Right lung (tissue), 5 donors: ENCODE results near the gene CCDC9B. TPM values are rescaled to one million over a fixed set of nuclear protein-coding genes. Genes with fewer than 3 reads are reported as not detected.

Experiments
- DNase-seq, 2 donors: peaks; one replicate each; pipeline ENCODE4 v3.0.0-alpha.2; 2013
- polyA plus RNA-seq, 5 donors: library from polyadenylated mRNA; unstranded; fragments of 120-200 nt; gene quantifications; one replicate each; pipeline versions ENCODE4 v1.2.1 to v1.2.3, GENCODE V29; 2013; ENCODE audit warnings: inconsistent platforms in 1 of 5, low replicate concordance in 1 of 5; ENCODE audit not compliant: insufficient read length in 5 of 5, insufficient read depth in 1 of 5

CCDC9B gene
- polyA plus RNA-seq, 5 donors, result 5.1 to 9.7 (median 6.2) TPM

DNA sequence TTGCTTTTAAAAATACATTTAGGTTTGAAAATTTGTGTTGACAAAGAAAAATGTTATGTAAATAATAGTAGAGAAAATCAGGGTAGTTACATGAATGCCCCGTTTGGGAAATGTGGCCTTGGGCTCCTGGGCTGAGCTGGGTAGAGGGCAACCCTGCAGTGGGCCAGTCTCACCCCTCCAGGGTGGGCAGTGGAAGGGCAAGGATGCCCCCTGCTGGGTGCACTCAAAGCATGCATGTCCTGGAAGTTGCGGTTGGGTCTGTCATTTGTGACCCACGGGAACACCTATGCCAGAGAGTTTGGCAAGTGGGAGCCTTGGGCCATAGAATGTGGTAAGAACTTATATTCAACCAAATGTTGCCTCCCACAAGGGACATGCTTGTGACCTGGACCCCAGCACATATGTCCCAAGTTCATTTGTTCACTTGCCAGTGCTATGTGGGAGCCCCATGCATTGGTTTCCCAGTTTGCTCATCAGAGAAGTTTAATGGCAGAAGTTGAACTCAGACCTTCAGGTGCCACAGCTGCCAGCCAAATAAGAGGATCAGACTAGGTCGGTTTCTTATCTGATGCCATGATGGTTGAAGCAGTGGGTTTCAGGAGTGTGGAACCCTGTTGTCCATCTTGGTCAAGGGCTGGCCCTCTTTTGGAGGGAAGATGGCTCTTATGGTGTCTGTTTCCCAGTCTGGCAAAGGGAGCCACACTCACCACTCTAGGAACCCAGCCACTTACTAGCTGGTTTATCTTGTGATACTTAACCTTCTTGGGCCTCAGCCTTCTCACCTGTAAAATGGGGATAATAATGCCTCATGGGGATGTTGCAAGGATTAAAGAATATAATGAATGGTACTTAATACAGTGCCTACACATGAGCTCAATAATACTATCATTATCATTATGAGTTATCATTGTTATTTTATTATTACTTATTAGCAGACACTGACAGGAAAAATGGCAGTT, 30.5 kb downstream of the CCDC9B start:
- peak in 1 of 2 donors; percentile 37 for DNase-seq

DNA sequence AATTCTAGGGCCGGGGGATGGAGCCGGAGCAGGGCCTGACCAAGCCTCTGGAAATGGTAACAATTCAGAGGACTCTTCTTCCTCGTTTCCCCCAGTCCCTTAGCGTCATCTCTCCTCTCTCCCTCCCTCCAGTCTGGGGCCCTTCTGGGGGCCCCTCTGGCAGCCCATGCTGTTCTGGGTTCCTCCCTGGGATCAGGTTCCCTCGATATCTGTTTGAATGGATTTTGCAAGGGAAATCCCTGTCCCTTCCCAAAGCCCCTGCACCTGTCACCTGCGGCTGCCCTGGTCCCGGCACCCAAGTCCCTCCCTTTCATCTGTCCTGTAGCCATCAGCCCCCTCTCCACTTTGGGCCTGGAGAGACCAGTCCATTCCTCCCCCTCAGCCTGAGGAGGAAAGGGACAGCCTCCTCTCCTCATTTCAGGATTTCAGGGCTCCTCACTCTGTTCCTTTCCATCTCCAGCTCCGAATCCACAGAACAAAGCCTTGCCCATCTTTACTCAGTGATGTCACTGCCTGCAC, 31.3 kb downstream of the CCDC9B start:
- DNase-seq, result no peak

DNA sequence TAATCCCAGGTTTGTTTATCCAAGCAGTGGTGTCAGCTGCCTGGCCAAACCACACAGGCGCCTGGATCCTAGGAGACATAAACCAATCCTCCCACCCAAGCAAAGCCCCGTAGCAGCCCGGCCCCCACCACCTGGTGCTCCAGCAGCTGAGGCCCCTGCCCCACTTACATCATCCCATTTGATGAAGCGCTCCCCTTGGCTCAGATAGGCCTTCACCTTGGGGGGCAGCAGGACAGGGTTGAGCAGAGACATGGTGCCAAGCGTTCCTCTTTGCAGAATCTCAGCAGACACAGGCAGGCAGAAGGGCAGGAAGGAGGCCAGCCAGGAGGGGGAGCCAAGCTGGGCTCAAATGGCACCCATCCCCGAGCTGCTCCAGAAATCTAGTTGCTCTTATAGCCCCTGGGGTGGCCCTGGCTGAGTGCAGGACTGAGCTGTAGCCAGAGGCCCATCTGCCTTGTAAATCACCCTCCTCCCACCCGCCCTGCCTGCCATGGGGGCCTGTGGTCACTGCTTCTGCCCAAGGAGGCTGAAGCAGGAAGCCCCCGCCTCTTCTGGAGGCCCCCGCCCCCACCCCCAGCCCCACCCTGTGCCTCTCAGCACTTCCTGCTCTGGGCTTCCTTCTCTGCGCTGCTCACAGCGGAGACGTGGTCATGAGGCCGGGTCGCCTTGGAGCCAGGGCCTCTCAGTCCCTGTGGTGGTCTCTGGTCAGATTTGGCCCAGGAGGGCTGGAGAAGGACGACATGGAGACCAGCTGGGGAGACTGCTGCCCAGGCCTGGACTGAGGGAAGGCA, 33.1 kb downstream of the CCDC9B start, which contains the start of gene PLCB2:
TSS of gene PLCB2 (minus strand) at position 515 of the 791 bp plus-strand sequence. CDS start at position 252, 263 bp downstream.
- no peak for DNase-seq

DNA sequence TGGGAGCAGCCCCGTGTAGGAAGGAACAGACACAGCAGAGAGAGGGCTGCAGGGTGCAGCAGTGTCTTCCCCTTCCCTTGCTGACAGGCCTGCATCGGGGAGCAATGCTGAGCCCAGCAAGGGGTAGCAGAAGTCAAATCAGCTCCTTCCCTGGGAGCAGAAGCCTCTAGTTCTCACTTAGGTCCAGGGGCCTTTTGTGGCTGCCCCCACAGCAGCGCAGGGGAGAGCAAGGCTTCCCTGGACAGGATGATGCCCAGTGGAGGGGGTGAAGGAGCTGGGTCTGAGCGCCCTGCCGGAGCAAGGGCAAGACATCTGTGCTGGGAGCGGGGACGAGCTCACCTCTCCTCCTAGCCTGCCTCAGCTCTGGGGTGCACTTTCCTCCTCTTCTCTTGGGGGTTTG, 33.8 kb downstream of the CCDC9B start:
- DNase-seq, result no peak

DNA sequence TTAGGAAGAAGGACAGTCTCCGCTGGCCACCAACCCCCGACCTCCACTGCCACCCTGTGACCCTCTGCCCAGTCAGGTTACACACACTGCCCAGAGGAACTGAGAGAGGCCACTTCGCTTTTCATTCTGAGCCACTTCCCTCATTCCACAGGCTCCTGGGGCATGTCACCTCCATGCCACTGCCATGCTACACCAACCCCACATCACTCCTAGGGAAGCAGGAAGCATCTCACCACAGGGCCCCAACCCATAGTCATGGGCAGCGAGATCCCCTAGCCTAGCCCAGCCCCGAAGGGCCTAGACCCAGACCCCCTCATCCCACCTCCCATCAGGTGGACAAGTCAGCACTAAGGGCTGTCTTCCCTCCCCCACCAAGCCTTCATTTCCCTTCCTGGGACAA, 34.4 kb downstream of the CCDC9B start:
- DNase-seq, result no peak

DNA sequence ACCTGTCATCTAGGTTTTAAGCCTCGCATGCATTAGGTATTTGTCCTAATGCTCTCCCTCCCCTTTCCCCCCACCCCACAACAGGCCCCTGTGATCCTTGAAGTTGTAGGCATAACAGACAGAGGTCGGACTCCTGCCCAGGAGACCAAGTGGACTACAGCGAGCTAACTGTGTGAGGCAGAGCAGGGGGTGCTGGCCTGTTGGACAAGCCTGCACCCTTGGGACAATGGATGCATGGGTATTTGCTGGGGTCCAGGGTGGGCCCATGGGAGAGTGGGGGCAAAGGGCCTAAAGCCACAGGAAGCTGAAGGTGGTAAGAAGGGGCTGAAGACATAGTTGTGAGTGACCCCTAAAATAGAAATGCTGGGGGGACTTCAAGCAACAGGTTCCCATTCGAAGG, 35.5 kb downstream of the CCDC9B start:
- DNase-seq, result no peak

DNA sequence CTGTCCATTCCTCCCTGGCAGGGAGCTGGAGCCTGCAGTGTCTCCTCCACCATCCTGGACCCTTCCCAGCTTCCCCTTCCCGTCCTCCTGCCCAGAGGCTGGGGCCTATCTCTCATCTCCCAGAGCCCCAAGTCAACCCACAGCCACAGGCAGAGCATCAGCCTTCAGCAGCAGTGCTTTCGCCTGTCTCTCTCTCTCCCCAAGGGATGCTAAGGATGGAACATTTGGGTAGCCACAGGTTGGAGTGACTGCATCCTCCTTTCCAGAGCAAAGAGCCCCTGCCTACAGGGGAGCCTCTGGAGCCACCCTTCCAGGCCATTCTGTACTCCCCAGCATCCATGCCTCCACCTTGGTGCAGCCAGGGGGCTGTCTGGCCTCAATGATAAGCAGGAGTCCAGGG, 37.2 kb downstream of the CCDC9B start:
- no peak for DNase-seq

DNA sequence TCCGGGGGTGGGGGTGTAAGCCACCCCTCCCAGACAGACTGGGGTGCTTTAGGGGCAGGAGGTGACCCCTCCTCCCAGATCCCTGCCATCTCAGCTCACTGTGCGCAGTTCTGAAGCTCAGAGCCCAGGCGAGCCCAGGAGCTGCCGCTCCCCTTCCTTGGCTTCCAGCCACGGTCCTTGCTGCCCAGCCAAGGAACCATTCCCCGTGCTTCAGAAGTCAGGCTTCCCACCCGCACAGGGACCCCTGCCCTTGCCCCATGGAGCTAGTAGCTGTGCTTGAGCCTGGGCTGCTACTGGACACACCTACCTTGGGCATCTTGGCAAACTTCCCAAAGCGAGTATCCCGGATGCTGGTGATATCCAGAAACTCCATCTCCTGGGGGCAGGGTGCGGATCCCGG, 37.8 kb downstream of the CCDC9B start:
- DNase-seq, result no peak

DNA sequence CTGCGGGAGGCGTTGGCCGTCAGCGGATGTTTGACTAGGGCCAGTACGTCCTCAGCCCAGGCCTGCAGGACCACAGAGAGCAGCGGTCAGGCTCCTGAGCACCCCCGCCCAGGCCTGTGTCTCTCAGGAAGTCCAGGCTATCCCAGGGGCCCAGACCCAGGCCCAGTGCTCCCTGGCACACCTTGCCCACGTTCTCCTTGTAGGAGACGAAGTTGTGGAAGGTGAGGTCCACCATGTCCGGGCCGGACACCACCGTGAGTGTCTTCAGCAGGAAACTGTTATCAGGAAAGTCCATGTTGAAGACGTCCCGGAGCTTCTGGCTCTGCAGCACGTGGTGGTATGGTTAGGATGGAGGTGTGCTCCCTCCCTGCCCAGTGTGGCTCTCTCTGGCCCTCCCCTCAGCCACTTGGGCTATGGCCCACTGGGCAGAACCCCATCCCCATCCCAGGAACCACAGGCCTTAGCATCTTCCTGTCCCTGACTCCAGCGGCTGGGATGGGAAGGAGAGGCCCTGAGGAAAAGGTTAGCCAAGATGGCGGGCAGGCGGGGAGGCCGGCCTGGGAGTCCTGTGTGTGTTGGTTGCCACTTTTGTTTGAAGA, 38.4 kb downstream of the CCDC9B start:
- DNase-seq, result no peak

DNA sequence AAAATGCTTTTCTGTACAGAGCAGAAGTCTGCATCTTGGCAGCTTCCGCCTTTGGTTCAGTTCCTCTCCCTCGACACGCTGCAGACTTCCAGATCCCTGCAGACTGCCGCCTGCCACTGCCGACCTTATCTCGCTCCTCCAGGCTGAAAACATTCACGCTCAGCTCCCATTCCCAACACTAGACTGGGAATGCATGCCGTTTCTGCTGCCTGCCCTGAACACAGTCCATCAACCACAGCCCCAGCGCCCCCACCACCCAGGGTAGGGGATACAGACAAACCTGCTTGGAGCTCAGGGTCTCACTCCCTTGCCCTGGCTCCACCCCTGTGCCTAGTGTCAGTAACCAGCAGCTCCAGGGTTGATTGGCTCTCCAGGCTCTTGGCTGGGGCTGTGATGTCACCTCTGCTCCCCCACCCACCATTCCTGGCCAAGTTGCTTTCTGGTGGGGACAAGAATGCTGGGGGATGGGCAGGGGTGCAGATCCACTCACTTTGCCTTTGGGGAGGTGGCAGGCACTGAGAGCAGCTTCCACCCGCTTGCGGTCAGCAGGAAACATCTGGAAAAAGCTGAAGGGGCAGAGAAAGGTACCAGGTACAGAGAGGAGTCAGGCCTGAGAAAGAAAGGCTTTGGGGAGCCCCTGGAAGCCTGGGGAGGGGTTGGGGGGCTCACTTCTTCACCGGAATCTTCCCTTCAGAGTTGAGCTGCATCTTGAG, 39.1 kb downstream of the CCDC9B start:
- no peak for DNase-seq

DNA sequence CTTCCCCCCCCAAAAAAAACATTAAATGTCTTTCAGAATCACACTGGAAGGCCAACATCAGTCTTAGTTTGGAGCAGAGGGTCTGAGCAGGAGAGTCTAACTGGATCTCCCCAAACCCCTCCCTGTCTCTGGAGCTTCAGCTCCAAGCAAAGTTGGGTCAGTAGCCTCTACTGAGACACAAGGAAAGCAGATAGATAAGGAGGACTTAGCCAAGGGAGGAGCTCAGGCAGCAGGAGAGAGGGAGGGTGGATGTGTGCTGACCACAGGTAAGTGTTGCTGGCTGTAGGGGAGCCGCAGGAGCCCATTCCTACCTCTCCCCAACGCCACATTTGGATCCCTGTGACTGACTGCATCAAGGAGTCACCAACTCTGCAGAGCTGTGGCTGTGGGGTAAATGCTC, 40.0 kb downstream of the CCDC9B start:
- DNase-seq, result no peak

DNA sequence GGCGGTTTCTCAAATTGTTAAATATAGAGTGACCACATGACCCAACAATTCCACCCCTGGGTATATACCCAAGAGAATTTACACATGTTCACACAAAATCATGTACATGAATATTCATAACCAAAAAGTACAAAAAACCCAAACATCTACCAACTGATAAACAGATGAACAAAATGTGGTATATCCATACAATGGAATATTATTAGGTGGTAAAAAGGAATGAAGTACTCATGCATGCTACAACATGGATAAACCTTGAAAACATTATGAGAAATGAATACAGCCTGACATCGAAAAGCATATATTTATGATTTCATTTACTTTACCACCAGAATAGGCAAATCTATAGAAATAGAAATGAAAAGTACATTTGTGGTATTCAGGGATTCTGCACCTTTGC, 40.4 kb downstream of the CCDC9B start:
- no peak for DNase-seq

DNA sequence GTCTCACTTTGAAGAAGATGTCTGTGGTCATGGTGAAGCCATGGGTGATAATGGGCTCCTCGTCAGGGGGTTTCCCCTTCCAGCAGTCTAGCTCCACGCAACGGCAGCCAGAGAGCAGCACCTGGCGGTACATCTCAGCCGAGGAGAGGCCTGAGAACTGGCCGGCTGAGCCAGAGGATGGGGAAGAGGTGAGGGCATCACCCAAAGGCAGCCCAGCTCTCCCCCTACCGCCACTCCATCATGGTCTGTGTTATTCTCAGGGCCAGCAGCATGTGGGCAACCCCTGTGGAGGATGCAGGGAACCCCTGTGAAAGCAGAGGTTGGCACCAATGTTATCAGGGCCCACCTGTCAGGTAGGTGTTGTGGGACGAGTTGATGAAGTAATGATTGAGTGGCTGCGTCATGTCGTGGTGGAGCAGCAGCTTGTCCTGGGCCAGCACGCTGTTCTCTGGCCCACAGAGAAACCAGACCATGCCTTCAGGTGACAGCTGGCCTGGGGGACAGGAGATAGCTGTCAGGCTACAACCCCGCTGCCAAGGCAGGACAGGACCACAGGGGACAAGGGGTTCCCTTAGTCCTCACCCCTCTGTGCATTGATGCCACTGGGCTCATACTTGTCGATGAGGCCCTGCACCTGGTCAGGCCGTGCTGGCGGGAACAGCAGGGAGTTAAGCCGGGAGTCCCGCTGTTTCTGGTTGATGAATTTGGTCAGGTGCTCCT, 42.4 kb downstream of the CCDC9B start:
- no peak for DNase-seq

DNA sequence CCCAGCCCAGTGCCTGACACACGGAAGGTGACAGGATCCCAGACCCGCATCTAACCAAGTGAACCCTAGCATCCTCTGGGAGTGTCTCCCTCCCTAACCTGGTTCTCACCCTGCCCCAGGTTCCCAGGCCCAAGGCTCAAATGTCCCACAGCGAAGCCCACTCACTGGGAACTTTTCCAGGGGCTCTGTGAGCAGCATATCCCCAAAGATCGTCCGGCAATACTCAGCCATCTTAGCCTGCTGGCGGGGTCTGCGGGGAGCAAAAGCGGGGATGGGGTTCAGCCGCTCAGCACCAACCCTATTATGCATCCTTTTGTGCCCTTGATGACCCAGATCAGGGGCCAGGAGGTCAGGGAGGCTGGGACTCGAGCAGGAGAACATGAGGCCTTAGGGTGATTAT, 43.4 kb downstream of the CCDC9B start:
- no peak for DNase-seq

DNA sequence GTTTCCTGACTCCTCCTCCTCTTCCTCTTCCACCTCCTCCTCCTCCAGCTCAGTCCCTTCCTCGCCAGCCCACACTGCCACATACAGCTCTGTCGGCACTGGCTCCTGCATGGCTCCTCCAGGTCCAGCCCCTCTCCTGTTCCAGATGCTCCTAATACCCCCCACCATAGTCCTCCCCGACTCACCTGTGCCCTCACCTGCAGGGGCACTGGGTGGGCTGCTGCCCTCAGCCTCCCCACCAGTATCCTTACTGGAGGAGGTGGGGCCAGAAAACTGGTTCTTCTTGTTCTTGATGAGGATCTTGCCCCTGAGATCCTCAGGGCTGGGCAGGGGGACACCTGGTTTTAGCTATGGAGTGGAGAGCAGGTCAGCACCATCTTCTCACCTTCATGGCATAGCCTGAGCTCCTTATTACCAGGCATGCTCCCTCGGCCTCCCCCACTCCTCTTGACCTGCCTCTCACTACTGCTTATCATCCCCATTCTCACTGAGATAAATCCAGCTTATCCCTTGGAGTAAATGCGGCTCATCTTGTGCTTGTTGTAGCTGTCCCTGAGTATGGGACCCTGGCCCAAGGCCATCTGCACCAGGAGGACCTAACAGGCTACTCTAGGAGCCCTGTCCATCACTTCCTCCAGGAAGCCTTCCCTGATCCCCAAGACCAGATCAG, 44.0 kb downstream of the CCDC9B start:
- DNase-seq, result no peak

DNA sequence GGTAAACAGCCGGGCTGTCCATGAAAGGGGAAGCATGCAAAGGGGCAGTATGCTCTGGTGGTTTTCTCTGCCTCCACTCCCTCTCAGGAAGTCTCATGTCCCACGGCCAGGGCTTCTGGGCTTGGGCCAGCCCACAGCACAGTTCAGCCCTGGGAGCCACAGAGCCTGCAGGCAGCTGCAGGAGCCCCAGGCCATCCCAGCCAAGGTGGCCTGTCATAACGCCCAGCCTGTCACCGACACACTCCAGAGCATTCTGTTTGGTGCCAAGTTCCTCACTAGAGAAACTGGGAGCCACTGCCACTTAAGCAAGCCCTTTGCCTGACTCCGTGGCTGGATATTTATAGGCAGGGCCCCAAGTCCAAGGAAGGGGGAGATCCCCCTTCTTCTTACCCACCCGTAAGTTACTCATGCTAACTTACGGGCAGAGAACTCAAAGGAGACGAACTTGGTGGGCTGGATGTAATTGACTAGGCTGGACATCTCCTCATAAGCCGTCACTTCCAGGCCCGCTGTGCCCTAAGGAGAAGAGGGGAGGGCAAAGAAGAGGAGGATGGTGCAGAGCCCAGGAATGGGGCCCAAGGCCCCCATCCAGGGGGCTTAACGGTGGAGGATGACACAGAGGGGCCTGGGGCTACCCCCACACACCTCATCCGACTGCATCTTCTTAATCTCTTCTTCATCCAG, 44.7 kb downstream of the CCDC9B start:
- DNase-seq, result no peak

DNA sequence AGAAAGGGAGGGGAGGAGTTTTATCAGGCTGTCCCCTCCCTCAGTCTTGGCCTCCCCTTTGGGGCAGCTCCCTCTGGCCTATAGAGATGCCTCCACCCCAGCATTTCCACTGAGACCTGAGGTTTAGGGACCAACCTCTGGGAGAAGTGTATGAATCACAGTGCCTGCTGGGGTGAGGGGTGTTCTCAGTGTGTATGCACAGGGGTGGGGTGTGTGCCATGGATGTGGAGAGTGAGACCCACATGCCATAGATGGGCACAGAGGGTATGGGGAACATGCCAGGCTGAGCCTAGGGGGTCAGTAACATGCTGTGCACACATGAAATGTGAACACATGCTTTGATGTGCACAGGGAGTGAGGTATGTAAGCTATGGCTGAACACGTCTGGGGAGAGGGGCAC, 45.4 kb downstream of the CCDC9B start:
- DNase-seq, result no peak

DNA sequence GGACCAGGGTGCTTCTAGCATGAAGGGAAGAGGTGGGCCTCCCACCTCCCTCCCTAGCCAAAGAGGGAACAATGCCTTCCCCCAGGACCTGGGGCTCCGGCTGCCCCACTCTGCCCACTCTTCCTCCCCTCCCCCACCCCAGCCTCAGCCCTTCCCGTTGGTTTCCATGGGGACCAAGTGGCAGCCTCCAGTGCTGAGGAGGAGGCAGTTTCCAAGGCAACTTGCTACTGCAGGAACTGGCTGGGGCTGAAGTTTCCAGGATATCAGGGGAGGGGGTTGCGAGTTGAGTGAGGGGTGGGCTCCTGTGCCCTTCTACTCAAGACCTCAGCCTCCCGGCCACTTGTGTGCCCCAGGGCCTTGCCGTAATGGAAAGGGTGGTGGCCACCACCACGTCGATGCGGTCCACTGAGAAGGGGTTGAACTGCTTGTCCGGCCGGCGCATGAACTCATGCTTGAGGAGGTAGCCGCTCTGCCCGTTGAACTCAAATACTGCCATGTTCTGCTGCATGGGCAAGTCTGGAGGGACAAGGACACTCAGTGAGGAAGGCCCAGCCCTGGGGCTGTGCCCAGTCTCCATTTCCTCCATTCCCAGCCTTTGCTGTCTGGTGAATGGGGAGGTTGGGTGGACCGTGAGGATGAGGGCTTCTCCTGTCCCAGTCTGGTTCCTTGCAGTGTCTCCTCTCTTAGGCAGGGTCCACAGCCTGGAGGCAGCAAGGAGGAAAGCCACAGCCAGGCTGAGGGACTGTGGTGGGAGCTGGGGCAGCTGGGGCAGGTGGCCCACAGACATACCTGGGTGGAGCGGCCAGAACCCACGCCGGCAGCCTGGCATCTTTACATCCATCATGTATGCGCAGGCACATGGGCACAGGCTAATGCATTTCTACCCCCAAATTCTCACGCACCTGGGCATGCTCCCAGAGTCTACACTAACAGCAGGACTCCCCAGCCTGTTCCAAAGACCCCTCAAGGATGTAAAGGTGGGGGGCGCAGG, 46.5 kb downstream of the CCDC9B start:
- DNase-seq, result no peak
